HL-60 (cell line): ENCODE measurements around the gene HACD1.

Source experiments
- DNase-seq, 2 experiments: peaks; one replicate each; pipeline ENCODE4 v3.0.0-alpha.2; 2010 to 2020; ENCODE audit warnings: low read depth in 1 of 2, low spot score in 1 of 2
- H3K27ac ChIP-seq: fragments of 250-450 bp; sonication (Bioruptor Pico); replicated peaks from 2 replicates; pipeline ENCODE4 v1.5.1; 2020; ENCODE audit warnings: mild to moderate bottlenecking, moderate library complexity
- H3K27me3 ChIP-seq: fragments of 250-450 bp; sonication (Bioruptor Pico); 2 replicates; pipeline ENCODE4 v1.5.1; 2021; ENCODE audit warnings: mild to moderate bottlenecking, moderate library complexity; ENCODE audit not compliant: insufficient read depth, poor library complexity, severe bottlenecking
- H3K4me3 ChIP-seq: replicated peaks from 2 replicates; pipeline ENCODE4 v1.5.1; 2011; ENCODE audit warnings: mild to moderate bottlenecking, control low read depth, low read length; ENCODE audit not compliant: insufficient read depth
- CTCF ChIP-seq: IDR thresholded peaks from one replicate; pipeline ENCODE4 v1.5.1; 2011; ENCODE audit warnings: low read length, control low read depth, inconsistent platforms; ENCODE audit not compliant: insufficient read depth
- GABPA ChIP-seq: IDR thresholded peaks from 2 replicates; pipeline ENCODE4 v1.6.1; 2012; ENCODE audit warnings: low read depth
- POLR2AphosphoS5 ChIP-seq: IDR thresholded peaks from 2 replicates; pipeline ENCODE4 v1.6.1; 2012; ENCODE audit warnings: low read depth
- REST ChIP-seq: IDR thresholded peaks from 2 replicates; pipeline ENCODE4 v1.6.1; 2012; ENCODE audit warnings: low read depth; ENCODE audit not compliant: insufficient replicate concordance
- SPI1 ChIP-seq: IDR thresholded peaks from 2 replicates; pipeline ENCODE4 v1.6.1; 2012; ENCODE audit warnings: low read depth, mild to moderate bottlenecking, borderline replicate concordance
- long read RNA-seq: library from polyadenylated mRNA; unstranded; transcript quantifications from one replicate; pipeline ENCODE4 v2.0.0, GENCODE V29; 2020

The HACD1 gene
- long read RNA-seq, partial matches to known transcripts = 0 of 4 reads
- long read RNA-seq, other reads (novel, unspliced or antisense) = 3 of 4 reads

- TF ChIP-seq REST (no peak), POLR2AphosphoS5 (no peak), SPI1 (no peak), GABPA (no peak), CTCF (no peak)
- Histone ChIP-seq H3K4me3 (peak within 1 kb of the TSS; percentile 61), H3K27ac (no peak within 1 kb of the TSS), H3K27me3 (no peaks in the 10 kb centered on the region)
- peak; percentile 12 to 31 for DNase-seq
These were observed at the start of gene HACD1 for GRCh38 chr10:17617031-17617911. TSS of gene HACD1 (minus strand) at chr10:17617374. CDS start at chr10:17617339, 35 bp downstream.

- TF ChIP-seq REST (no peak), SPI1 (no peak), GABPA (no peak), CTCF (no peak), POLR2AphosphoS5 (no peak)
- Histone ChIP-seq H3K27ac (no peak overlapping the region), H3K4me3 (no peak overlapping the region), H3K27me3 (no peaks in the 10 kb centered on the region)
- DNase-seq = no peak
These were observed 48.6 kb upstream of the HACD1 start for GRCh38 chr10:17665747-17666146.

- Histone ChIP-seq H3K4me3 (no peak overlapping the region), H3K27me3 (no peaks in the 10 kb centered on the region), H3K27ac (no peak overlapping the region)
- no peak for DNase-seq
- TF ChIP-seq SPI1 (no peak), CTCF (no peak), POLR2AphosphoS5 (no peak), GABPA (no peak), REST (no peak)
These were observed 46.3 kb upstream of the HACD1 start for GRCh38 chr10:17663450-17663849.
